HG03280 (cell line): ENCODE measurements around the gene IMP3.

Experiments
- ATAC-seq: cut with Tn5 transposase; IDR thresholded peaks from one replicate; pipeline ENCODE4 v1.9.1; 2021; ENCODE audit warnings: mild to moderate bottlenecking, moderate library complexity; ENCODE audit not compliant: unreplicated experiment

IMP3 gene

GRCh38 chr15:75673426-75674235 lies 33.6 kb upstream of the IMP3 start:
- ATAC-seq: no peak

DNA sequence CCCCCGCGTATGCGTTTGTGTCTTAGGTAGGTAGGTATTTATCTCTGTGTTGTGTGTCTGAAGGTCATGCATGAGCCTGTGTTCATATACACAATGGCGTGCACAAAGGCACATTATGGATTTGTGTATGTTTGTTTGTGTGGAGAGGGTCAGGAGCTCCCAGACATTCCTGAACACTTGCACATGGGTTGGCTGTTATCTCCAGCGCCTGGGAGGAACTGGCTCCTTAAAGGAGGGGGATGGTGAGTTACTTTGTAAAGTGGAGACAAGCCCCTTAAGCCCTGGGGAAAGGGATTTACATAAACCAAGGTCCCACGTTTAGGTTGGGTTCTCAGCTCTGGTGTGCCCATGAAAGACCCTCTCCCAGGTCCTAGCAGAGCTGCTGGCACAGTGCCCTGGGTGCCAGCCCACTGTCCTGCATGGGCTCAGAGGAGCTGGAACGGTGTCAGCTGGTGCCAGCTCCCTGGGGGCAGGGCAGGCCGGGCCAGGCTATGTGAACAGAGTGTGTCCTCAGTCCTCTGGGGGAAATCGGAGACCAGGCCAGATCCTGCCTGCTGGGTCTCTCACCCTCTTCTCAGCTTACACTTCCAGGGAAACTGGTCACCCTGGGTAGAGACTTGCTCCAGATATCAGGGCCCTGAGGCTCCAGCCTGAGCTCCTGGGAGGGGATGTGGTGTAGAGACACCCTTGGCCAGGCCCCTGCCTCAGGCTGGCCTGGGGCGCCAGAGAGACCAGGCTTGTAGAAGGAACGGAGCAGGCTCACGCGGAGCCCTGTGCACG lies 32.8 kb upstream of the IMP3 start:
- ATAC-seq: no peak

- ATAC-seq: no peak
These were observed 31.9 kb upstream of the IMP3 start for GRCh38 chr15:75671730-75672602.

- no peak for ATAC-seq
These were observed 29.8 kb upstream of the IMP3 start for GRCh38 chr15:75669879-75670212.

DNA sequence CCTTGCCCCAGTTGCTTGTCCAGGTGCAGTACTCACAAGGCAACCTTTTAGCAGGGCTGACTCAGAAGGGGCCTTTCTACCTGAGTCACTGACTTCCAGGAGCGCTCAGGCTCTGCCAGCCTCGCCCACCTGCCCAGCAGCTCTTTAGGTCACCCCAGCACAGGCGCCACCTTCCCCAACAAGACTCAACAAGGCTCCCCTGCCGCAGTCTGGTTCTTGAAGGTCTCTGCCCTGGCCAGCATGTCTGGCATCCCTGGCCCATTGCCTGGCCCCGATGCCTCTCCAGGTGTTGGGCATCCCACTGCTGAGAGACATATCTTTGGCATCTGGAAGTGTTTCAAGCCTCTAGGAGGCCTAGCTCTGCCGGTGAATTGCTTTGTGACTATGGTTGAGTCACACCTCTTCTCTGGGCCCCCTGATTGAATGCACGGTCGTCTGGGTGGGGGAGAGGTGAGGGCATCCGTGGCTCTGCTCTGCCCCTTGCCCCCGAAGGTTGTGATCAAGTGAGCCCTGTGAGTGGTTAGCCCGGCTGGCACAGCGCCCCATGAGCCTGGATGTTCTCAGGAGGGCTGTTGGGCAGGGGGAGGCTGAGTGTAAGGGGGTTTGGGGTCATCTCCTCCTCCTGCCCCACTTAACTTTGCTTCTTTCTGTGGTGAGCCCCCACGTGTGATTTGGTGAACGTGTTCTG lies 29.3 kb upstream of the IMP3 start:
- no peak for ATAC-seq

- no peak for ATAC-seq
These were observed 26.9 kb upstream of the IMP3 start for GRCh38 chr15:75666823-75667501.

GRCh38 chr15:75663931-75664421 lies 24.0 kb upstream of the IMP3 start:
- ATAC-seq: no peak

DNA sequence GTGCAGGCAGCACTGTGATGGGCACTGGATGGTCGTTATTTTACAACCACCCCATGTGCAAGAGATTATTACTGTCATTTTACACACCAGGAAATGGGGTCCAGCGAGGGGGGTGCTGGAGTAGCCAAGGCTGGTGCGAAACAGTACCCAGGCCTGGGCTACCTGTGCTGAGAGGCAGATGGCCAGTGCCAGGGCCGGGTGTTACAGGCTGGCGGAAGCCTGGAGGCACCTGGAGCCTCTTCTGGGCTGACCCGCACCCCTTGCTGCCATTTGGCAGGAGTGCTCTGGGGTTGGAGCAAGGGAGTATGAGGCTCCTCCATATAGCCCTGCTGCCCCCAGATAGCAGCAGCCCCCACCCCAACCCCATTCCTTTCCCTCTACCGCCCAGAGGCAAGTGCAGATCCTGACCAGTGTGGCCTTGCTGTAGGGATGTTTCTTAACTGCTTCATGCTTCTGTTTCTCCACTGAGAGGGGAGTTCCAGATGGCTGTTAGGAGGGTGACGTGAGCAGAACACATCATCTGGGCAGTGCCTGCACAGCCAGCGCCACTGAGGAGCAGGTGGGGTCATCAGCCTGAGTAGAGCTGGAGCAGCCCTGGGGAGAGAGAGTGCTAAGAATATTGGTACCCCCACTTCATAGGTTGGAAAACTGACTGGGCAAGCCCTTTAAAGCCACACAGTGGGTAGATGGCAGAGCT lies 22.9 kb upstream of the IMP3 start:
- no peak for ATAC-seq

- no peak for ATAC-seq
These were observed 21.7 kb upstream of the IMP3 start for GRCh38 chr15:75661756-75662140.

- ATAC-seq: no peak
These were observed 21.2 kb upstream of the IMP3 start for GRCh38 chr15:75661100-75661755.

- ATAC-seq: no peak
These were observed 20.1 kb upstream of the IMP3 start for GRCh38 chr15:75659928-75660645.

GRCh38 chr15:75659141-75659771 lies 19.2 kb upstream of the IMP3 start:
- ATAC-seq: no peak

GRCh38 chr15:75656813-75657212 lies 16.8 kb upstream of the IMP3 start:
- no peak for ATAC-seq

DNA sequence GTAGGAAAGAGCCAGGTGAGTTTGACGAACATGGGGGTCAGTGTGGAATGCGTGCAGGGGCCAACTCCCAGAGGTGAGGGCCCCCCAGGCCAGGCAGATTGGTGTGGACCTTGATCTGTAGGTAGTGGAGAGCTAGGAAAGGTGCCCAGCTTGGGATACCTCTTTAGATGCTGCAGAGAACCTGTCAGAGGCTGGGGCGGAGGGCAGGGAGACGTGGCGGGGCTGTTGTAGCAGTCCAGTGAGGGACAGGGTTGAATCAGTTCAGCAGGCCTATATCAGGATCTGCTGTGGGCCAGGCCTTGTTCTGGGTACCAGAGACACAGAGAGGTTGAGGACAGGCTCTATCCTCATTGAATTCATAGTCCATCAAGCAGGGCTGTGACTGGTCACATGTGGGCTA lies 16.3 kb upstream of the IMP3 start:
- no peak for ATAC-seq

DNA sequence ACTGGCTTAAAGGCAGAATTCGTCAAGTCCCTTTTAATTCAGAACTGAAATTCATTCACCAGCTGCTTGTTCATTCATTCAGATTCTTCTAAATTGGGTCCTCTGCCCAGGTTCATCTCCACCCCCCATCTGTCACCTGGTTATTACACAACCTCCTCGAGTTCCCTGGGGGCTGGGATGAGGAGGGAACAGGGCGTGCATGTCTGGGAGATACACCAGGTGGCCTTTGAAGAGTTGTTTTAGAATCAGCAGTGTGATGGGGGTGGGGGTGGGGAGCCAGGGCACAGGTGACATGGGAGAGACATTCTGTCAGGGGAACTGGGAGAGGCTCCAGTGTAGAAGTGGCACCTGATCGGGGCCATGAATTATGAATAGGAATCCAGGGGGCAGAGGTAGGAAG lies 15.9 kb upstream of the IMP3 start:
- no peak for ATAC-seq

- no peak for ATAC-seq
These were observed 14.3 kb upstream of the IMP3 start for GRCh38 chr15:75654201-75654907.

GRCh38 chr15:75653347-75653913 lies 13.4 kb upstream of the IMP3 start:
- no peak for ATAC-seq
